Loucy (cell line): Measurements from ENCODE around the gene NUDT2.

ENCODE experiments used
- CTCF ChIP-seq: fragments of 200-600 bp; sonication (generic); conservative IDR thresholded peaks from 2 replicates; pipeline ENCODE4 v1.5.1; 2014; ENCODE audit warnings: mild to moderate bottlenecking, antibody characterized with exemption, low read length
- EZH2phosphoT487 ChIP-seq: fragments of 200-600 bp; IDR thresholded peaks from 2 replicates; pipeline ENCODE4 v1.6.1; 2018; ENCODE audit warnings: antibody characterized with exemption, mild to moderate bottlenecking, moderate library complexity, borderline replicate concordance

GRCh38 chr9:34291423-34291822, 37.9 kb upstream of the NUDT2 start:
- no peak for TF ChIP-seq CTCF
- no peak for TF ChIP-seq EZH2phosphoT487
